HepG2 (cell line): Measurements from ENCODE around the gene PDE4C. TPM values are rescaled to one million over a fixed set of nuclear protein-coding genes. Genes with fewer than 3 reads are reported as not detected.

Experiments used
- E2F2 ChIP-seq: sonication (generic); formaldehyde crosslinking; IDR thresholded peaks from 2 replicates; pipeline ENCODE4 v1.4.0; 2020; ENCODE audit warnings: missing genetic modification reagents, borderline replicate concordance
- GFI1 ChIP-seq: sonication (generic); formaldehyde crosslinking; IDR thresholded peaks from 2 replicates; pipeline ENCODE4 v1.5.0; 2020; ENCODE audit warnings: missing genetic modification reagents, mild to moderate bottlenecking, borderline replicate concordance
- HOXA3 ChIP-seq: sonication (generic); formaldehyde crosslinking; IDR thresholded peaks from 2 replicates; pipeline ENCODE4 v1.5.0; 2020; ENCODE audit warnings: missing genetic modification reagents
- IKZF4 ChIP-seq: sonication (generic); formaldehyde crosslinking; IDR thresholded peaks from 2 replicates; pipeline ENCODE4 v1.5.1; 2020; ENCODE audit warnings: borderline replicate concordance, mild to moderate bottlenecking, low read depth, missing genetic modification reagents; ENCODE audit errors: not compliant biosample characterization
- KAT2B ChIP-seq: fragments of 150-350 bp; IDR thresholded peaks from 2 replicates; pipeline ENCODE4 v1.6.1; 2014; ENCODE audit warnings: low read depth, low read length, borderline replicate concordance
- MTF1 ChIP-seq: sonication (generic); formaldehyde crosslinking; IDR thresholded peaks from 2 replicates; pipeline ENCODE4 v1.5.0; 2020; ENCODE audit warnings: missing genetic modification reagents
- NR2C2 ChIP-seq: sonication (generic); formaldehyde crosslinking; IDR thresholded peaks from 2 replicates; pipeline ENCODE4 v1.4.0; 2020; ENCODE audit warnings: missing genetic modification reagents, mild to moderate bottlenecking, moderate library complexity, borderline replicate concordance
- NR2F6 ChIP-seq, 2 experiments: IDR thresholded peaks; 2 replicates each; pipeline ENCODE4 v1.6.1; 2016; ENCODE audit warnings: antibody characterized with exemption in 1 of 2, mild to moderate bottlenecking in 1 of 2
- PHB2 ChIP-seq: fragments of 450-650 bp; IDR thresholded peaks from 2 replicates; pipeline ENCODE4 v1.6.1; 2018; ENCODE audit not compliant: partially characterized antibody
- RFX5 ChIP-seq: IDR thresholded peaks from 2 replicates; pipeline ENCODE4 v1.6.1; 2011; ENCODE audit warnings: low read depth, low read length, improper control_type of control experiment
- RFXANK ChIP-seq: IDR thresholded peaks from 2 replicates; pipeline ENCODE4 v1.6.1; 2016
- TAF1 ChIP-seq: sonication (generic); formaldehyde crosslinking; IDR thresholded peaks from 2 replicates; pipeline ENCODE4 v1.4.0; 2020; ENCODE audit warnings: missing genetic modification reagents
- TFDP1 ChIP-seq: IDR thresholded peaks from 2 replicates; pipeline ENCODE4 v1.6.1; 2016; ENCODE audit warnings: missing compliant biosample characterization, missing genetic modification reagents, borderline replicate concordance
- USF2 ChIP-seq, 2 experiments: sonication (generic) in 1 of 2; formaldehyde crosslinking in 1 of 2; IDR thresholded peaks; 2 replicates each; pipeline versions ENCODE4 v1.5.1 to v1.6.1; 2011 to 2020; ENCODE audit warnings: borderline replicate concordance in 1 of 2, low read depth in 1 of 2, low read length in 1 of 2, mild to moderate bottlenecking in 1 of 2, missing genetic modification reagents in 1 of 2, moderate library complexity in 1 of 2
- ZBTB37 ChIP-seq: sonication (generic); formaldehyde crosslinking; IDR thresholded peaks from 2 replicates; pipeline ENCODE4 v1.4.0; 2020; ENCODE audit warnings: mild to moderate bottlenecking, missing genetic modification reagents
- ZMYM3 ChIP-seq: sonication (generic); formaldehyde crosslinking; IDR thresholded peaks from 2 replicates; pipeline ENCODE4 v1.5.1; 2020; ENCODE audit warnings: mild to moderate bottlenecking, missing genetic modification reagents
- ZNF232 ChIP-seq: sonication (generic); formaldehyde crosslinking; IDR thresholded peaks from 2 replicates; pipeline ENCODE4 v1.4.0; 2020; ENCODE audit warnings: missing genetic modification reagents, borderline replicate concordance
- ZNF317 ChIP-seq: sonication (generic); formaldehyde crosslinking; IDR thresholded peaks from 2 replicates; pipeline ENCODE4 v1.5.0; 2020; ENCODE audit warnings: mild to moderate bottlenecking, missing genetic modification reagents
- ZNF331 ChIP-seq: sonication (generic); formaldehyde crosslinking; IDR thresholded peaks from 2 replicates; pipeline ENCODE4 v1.4.0; 2020; ENCODE audit warnings: missing genetic modification reagents
- ZNF382 ChIP-seq: sonication (generic); formaldehyde crosslinking; IDR thresholded peaks from 2 replicates; pipeline ENCODE4 v1.5.0; 2020; ENCODE audit warnings: missing genetic modification reagents, mild to moderate bottlenecking, borderline replicate concordance
- ZNF44 ChIP-seq: sonication (generic); formaldehyde crosslinking; IDR thresholded peaks from 2 replicates; pipeline ENCODE4 v1.5.1; 2020; ENCODE audit warnings: mild to moderate bottlenecking, missing genetic modification reagents
- ZNF580 ChIP-seq: IDR thresholded peaks from 2 replicates; pipeline ENCODE4 v1.6.1; 2016; ENCODE audit warnings: low read depth, borderline replicate concordance
- ZNF724P ChIP-seq: sonication (generic); formaldehyde crosslinking; IDR thresholded peaks from 2 replicates; pipeline ENCODE4 v1.8.0; 2022; ENCODE audit warnings: missing genetic modification reagents, borderline replicate concordance
- polyA plus RNA-seq, 8 experiments: library from polyadenylated mRNA; depleted of rRNA in 3 of 8; stranded (reverse) in 7 of 8; unstranded in 1 of 8; fragments of >200 nt; fragmentation: Illumina TruSeq in 4 of 8; extraction: Trizol in 4 of 8; gene quantifications; 2 replicates each; pipeline versions ENCODE4 v1.2.1 to v1.2.3, GENCODE V29; 2011 to 2016; ENCODE audit warnings: low read depth in 4 of 8, missing spikeins in 1 of 8, mixed read lengths in 1 of 8; ENCODE audit not compliant: insufficient read depth in 1 of 8
- total RNA-seq, 5 experiments: library from RNA; depleted of rRNA; stranded (reverse); fragments of >200 nt; fragmentation: Illumina TruSeq; extraction: Trizol; gene quantifications; 2 replicates each; pipeline ENCODE4 v1.2.3, GENCODE V29; 2016; ENCODE audit warnings: low read depth in 1 of 5

Gene PDE4C
- total and polyA plus RNA-seq, 2 of the 13 experiments (the other 11 are each of a cell fraction or from before 2014, with no cell fraction given), result 1.4 to 14.0 TPM

GRCh38 chr19:18192673-18193387 lies 33.4 kb downstream of the PDE4C start, which contains the start of gene MPV17L2 (continued):
- TF ChIP-seq USF2 (IDR thresholded peaks at IDR 0.05; ENCODE audit: low read depth, low read length) (no peak), USF2 (CRISPR knock-in tag; IDR thresholded peaks at IDR 0.05; ENCODE audit: borderline replicate concordance) (0 out of 2 replicates have a peak, but pooled peaks have one; percentile 53), TAF1 (CRISPR knock-in tag) (peak; percentile 54; the same call in 1 of the 2 replicates), ZNF44 (CRISPR knock-in tag) (no peak), NR2C2 (CRISPR knock-in tag) (no peak), PHB2 (no peak), ZNF331 (CRISPR knock-in tag) (0 out of 2 replicates have a peak, but pooled peaks have one; percentile 9), RFX5 (peak; percentile 94), NR2F6 (IDR thresholded peaks at IDR 0.05) (peak; percentile 86), NR2F6 (CRISPR knock-in tag; IDR thresholded peaks at IDR 0.05) (peak; percentile 64; the same call in 1 of the 2 replicates), ZNF382 (no peak), ZNF724P (CRISPR knock-in tag) (no peak), ZNF317 (CRISPR knock-in tag) (no peak), TFDP1 (CRISPR knock-in tag) (peak; percentile 8; the same call in 1 of the 2 replicates), ZNF580 (CRISPR knock-in tag) (0 out of 2 replicates have a peak, but pooled peaks have one; percentile 26), KAT2B (no peak), ZMYM3 (CRISPR knock-in tag) (no peak), ZNF232 (CRISPR knock-in tag) (0 out of 2 replicates have a peak, but pooled peaks have one; percentile 66), GFI1 (CRISPR knock-in tag) (no peak), IKZF4 (no peak), RFXANK (CRISPR knock-in tag) (peak; percentile 98), E2F2 (CRISPR knock-in tag) (peak; percentile 51; the same call in 1 of the 2 replicates), ZBTB37 (CRISPR knock-in tag) (no peak), HOXA3 (peak; percentile 28), MTF1 (CRISPR knock-in tag) (no peak)
